Testis (tissue), 3 donors: ENCODE measurements around the gene ARGFX. TPM values are rescaled to one million over a fixed set of nuclear protein-coding genes. Genes with fewer than 3 reads are reported as not detected.

Source experiments
- DNase-seq: peaks from one replicate; pipeline ENCODE4 v3.0.0-alpha.2; 2019
- H3K27ac ChIP-seq, 2 donors: fragments of 200-600 bp; sonication (generic); one replicate each; pipeline ENCODE4 v1.5.1; 2019
- H3K27me3 ChIP-seq: fragments of 200-600 bp; sonication (generic); one replicate; pipeline ENCODE4 v1.5.1; 2019
- H3K36me3 ChIP-seq: fragments of 200-600 bp; sonication (generic); one replicate; pipeline ENCODE4 v1.5.1; 2017; ENCODE audit warnings: low read depth; ENCODE audit errors: missing control alignments
- H3K4me1 ChIP-seq: fragments of 200-600 bp; sonication (generic); one replicate; pipeline ENCODE4 v1.5.1; 2019
- H3K4me3 ChIP-seq, 2 donors: fragments of 200-600 bp; sonication (generic); one replicate each; pipeline ENCODE4 v1.5.1; 2017 to 2019
- H3K9me3 ChIP-seq: fragments of 200-600 bp; sonication (generic); one replicate; pipeline ENCODE4 v1.5.1; 2017
- POLR2A ChIP-seq: fragments of 450-650 bp; IDR thresholded peaks from one replicate; pipeline ENCODE4 v1.6.1; 2017; ENCODE audit warnings: antibody characterized with exemption, mild to moderate bottlenecking, moderate library complexity
- WGBS, 2 donors: methylation state at CpG; one replicate each; pipeline ENCODE4 v1.1.5; 2018; 5-methylcytosine and 5-hydroxymethylcytosine counted together
- intact Hi-C: fragments of 100-400 bp; cut with DNase I; formaldehyde crosslinking; loops from one replicate; pipeline ENCODE4 v1.15.1; 2023; ENCODE audit warnings: low total_unique reads
- polyA plus RNA-seq: library from polyadenylated mRNA; stranded (reverse); fragments of 350-450 nt; fragmentation: Illumina TruSeq; extraction: RNeasy Lipid Tissue Mini Kit (QIAGEN cat#74804); gene quantifications from one replicate; pipeline ENCODE4 v1.2.3, GENCODE V29; 2014; ENCODE audit warnings: low read depth, low replicate concordance; ENCODE audit not compliant: insufficient read depth
- total RNA-seq, 2 donors: library from RNA; depleted of rRNA; stranded (reverse); fragments of >200 nt; gene quantifications; one replicate each; pipeline ENCODE4 v1.2.3, GENCODE V29; 2016
- TF ChIP-seq, protein P1 (sequence below), 3 experiments: fragments of 450-650 bp in 2 of 3; fragments of 200-600 bp in 1 of 3; sonication (generic) in 1 of 3; IDR thresholded peaks; one replicate each; pipeline ENCODE4 v1.5.1; 2016 to 2019; ENCODE audit warnings: antibody characterized with exemption in 3 of 3, mild to moderate bottlenecking in 2 of 3, moderate library complexity in 1 of 3

Gene ARGFX
- total and polyA plus RNA-seq, 3 donors from 2014 or later = 0.31 to 0.55 TPM; not detected in 1

DNA sequence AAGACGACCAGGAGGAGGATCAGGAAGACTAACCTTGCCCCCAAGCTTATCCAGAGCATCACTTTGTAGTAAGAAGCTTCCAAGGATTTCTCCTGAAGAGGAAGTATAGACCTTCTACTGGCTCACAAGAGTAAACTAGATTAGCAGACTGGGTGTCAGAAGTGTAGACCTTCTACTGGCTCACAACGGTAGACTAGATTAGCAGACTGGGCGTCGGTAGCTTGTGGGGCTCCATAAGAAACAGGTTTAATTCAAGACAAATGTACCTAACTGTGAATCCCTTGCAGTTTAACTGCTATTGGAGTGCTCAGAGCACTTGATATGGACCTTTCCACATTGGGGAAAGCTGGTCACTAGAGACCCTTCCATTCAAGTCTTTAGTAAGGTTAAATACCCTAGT is 38.4 kb downstream of the ARGFX start:
- Histone ChIP-seq H3K4me3 (no peak overlapping the region), H3K36me3 (no peaks in the 10 kb centered on the region), H3K27ac (no peak overlapping the region), H3K27me3 (no peaks in the 10 kb centered on the region), H3K4me1 (peaks cover 12% of the 10 kb centered on the region), H3K9me3 (no peaks in the 10 kb centered on the region)
- WGBS, 2 donors = 67 to 74% methylated on average over 4 of the region's 4 CpGs
- TF ChIP-seq, protein P1, sequence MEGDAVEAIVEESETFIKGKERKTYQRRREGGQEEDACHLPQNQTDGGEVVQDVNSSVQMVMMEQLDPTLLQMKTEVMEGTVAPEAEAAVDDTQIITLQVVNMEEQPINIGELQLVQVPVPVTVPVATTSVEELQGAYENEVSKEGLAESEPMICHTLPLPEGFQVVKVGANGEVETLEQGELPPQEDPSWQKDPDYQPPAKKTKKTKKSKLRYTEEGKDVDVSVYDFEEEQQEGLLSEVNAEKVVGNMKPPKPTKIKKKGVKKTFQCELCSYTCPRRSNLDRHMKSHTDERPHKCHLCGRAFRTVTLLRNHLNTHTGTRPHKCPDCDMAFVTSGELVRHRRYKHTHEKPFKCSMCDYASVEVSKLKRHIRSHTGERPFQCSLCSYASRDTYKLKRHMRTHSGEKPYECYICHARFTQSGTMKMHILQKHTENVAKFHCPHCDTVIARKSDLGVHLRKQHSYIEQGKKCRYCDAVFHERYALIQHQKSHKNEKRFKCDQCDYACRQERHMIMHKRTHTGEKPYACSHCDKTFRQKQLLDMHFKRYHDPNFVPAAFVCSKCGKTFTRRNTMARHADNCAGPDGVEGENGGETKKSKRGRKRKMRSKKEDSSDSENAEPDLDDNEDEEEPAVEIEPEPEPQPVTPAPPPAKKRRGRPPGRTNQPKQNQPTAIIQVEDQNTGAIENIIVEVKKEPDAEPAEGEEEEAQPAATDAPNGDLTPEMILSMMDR (IDR thresholded peaks at IDR 0.05) = no peak
- TF ChIP-seq POLR2A = no peak
- intact Hi-C loops = no loop called here
- no peak for DNase-seq

Other genes with a start within 250 kb of the ARGFX start
- 10 to 100 TPM in 1 of 2 donors, 1 to 10 TPM in 1; 7.7 to 12.0 TPM for gene POLQ, start 22.0 kb upstream of the ARGFX start, total RNA-seq
- gene POLQ, start 22.0 kb upstream of the ARGFX start, polyA plus RNA-seq = 3.7 TPM
- under 1 TPM; 0.31 to 0.68 TPM for gene FBXO40, start 25.4 kb downstream of the ARGFX start, total RNA-seq
- gene FBXO40, start 25.4 kb downstream of the ARGFX start, polyA plus RNA-seq = 0.61 TPM
- 10 to 100 TPM in 1 of 2 donors, 1 to 10 TPM in 1; 8.7 to 17.3 TPM for gene HCLS1, start 93.0 kb downstream of the ARGFX start, total RNA-seq
- 15.6 TPM for gene HCLS1, start 93.0 kb downstream of the ARGFX start, polyA plus RNA-seq
- 10 to 100 TPM; 72.3 to 72.5 TPM for gene GOLGB1, start 181.8 kb downstream of the ARGFX start, total RNA-seq
- gene GOLGB1, start 181.8 kb downstream of the ARGFX start, polyA plus RNA-seq = 11.5 TPM